ENCODE data around the gene GABARAPL2.
A peak's percentile ranks its signal among the peaks of the same experiment; 100 is the strongest.

Gene GABARAPL2

DNA sequence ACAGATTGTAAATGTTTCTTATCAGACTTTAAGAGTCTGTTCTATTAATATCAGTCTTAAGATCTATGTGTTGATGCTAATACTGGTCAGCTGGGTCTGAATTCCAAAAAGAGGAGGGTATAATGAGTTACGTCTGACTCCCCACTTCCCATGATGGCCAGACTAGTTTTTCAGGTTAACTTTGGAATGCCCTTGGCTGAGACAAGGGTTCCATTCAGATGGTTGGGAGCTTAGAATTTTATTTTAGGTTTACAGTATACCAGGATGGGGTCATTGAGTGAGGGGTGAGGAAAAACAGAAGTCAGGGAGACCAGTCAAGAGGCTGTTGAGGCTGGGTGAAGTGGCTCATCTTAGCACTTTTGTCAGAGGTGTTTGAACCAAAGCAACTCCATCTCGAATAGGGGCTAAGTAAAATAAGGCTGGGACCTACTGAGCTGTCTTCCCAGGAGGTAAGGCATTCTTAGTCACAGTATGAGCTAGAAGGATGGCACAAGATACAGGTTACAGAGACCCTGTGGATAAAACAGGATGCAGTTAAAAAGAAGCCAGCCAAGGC, 7.3 kb upstream of the GABARAPL2 start:
- no peak for TF ChIP-seq CTCF (IDR thresholded peaks at IDR 0.05; ENCODE audit: unreplicated experiment in 3 of 3)
- H3K27me3 Mint-ChIP-seq (ENCODE audit: low read depth): no peaks in the 10 kb centered on the region
- peaks cover 22% of the 10 kb centered on the region for H3K4me1 Mint-ChIP-seq
- H3K27ac Mint-ChIP-seq: peak overlapping the region in 2 of 3 experiments; percentile 72 to 87
- H3K36me3 Mint-ChIP-seq (ENCODE audit: low read depth): no peaks in the 10 kb centered on the region
- H3K4me3 Mint-ChIP-seq: no peak overlapping the region
- no peaks in the 10 kb centered on the region for H3K9me3 Mint-ChIP-seq

DNA sequence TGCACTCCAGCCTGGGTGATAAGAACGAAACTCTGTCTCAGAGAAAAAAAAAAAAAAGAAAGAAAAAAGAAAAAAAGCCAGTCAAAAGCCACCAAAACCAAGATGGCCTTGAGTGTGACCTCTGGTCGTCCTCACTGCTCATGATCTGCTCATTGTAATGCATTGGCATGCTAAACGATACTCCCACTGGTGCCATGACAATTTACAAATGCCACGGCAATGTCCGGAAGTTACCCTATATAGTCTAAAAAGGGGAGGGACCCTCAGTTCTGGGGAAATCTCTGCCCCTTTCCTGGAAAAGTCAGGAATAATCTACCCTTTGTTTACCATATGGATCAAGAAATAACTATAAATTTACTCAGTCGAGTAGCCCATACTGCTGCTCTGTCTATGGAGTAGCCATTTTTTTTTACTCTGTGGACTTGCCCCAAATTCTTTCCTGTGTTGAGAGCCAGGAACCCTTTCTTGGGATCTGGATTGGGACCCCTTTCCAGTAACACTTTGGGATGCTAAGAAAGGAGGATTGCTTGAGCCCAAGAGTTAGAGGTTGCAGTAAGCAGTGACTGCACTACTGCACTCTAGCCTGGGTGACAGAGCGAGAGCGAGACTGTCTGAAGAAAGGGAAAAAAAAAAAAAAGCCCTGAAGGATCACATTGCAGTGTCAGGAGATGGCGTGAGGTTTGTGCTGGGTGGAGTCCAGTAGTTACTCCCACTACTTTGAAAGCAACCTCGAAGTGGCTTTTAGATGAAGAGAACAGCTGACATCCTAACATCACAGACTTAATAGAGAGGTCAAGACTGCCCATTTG, 6.4 kb upstream of the GABARAPL2 start:
- TF ChIP-seq CTCF (IDR thresholded peaks at IDR 0.05; ENCODE audit: unreplicated experiment in 3 of 3): no peak
- Mint-ChIP-seq H3K27me3 (ENCODE audit: low read depth) (no peaks in the 10 kb centered on the region), H3K27ac (peak overlapping the region; percentile 80 to 90 (median 87)), H3K4me3 (peak overlapping the region; percentile 42 to 69 (median 48)), H3K4me1 (peaks cover 22% of the 10 kb centered on the region), H3K36me3 (ENCODE audit: low read depth) (no peaks in the 10 kb centered on the region), H3K9me3 (no peaks in the 10 kb centered on the region)

- H3K36me3 Mint-ChIP-seq (ENCODE audit: low read depth): peaks cover 20% of the 10 kb centered on the region
- no peak for TF ChIP-seq CTCF (IDR thresholded peaks at IDR 0.05; ENCODE audit: unreplicated experiment in 3 of 3)
- peak overlapping the region; percentile 96 to 100 (median 98) for H3K4me3 Mint-ChIP-seq
- H3K27ac Mint-ChIP-seq: peak overlapping the region; percentile 37 to 93 (median 88)
- H3K4me1 Mint-ChIP-seq: peaks cover 16% of the 10 kb centered on the region
- no peaks in the 10 kb centered on the region for H3K27me3 Mint-ChIP-seq (ENCODE audit: low read depth)
- no peaks in the 10 kb centered on the region for H3K9me3 Mint-ChIP-seq
Measured at GRCh38 chr16:75565640-75566039, 539 bp upstream of the GABARAPL2 start.

DNA sequence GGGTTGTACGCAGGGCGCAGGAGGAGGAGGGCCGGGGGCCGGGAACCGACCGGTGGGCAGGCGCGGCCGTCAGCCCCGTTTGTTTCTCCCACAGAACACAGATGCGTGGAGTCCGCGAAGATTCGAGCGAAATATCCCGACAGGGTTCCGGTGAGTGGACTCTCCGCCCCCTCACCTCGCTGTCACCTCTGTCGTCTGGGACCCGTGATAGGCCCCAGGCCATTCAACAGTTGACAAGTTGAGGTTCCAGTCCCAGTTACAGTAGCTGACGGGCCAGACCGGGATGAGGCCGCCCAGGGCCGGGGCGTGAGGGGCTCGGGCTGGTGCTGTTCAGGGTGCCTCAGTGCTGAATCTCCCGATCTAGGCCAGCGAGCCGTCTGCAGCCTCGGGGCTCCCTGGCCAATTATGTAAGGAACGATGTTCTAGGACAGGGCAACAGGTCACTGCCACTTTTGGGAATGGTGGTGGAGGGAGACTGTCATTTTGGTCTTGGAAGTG, 628 bp downstream of the GABARAPL2 start:
- Mint-ChIP-seq H3K9me3 (no peaks in the 10 kb centered on the region), H3K4me1 (peaks cover 16% of the 10 kb centered on the region), H3K4me3 (peak overlapping the region; percentile 96 to 100 (median 98)), H3K36me3 (ENCODE audit: low read depth) (peaks cover 27% of the 10 kb centered on the region), H3K27ac (peak overlapping the region in 2 of 3 experiments; percentile 43 to 61), H3K27me3 (ENCODE audit: low read depth) (no peaks in the 10 kb centered on the region)
- no peak for TF ChIP-seq CTCF (IDR thresholded peaks at IDR 0.05; ENCODE audit: unreplicated experiment in 3 of 3)

DNA sequence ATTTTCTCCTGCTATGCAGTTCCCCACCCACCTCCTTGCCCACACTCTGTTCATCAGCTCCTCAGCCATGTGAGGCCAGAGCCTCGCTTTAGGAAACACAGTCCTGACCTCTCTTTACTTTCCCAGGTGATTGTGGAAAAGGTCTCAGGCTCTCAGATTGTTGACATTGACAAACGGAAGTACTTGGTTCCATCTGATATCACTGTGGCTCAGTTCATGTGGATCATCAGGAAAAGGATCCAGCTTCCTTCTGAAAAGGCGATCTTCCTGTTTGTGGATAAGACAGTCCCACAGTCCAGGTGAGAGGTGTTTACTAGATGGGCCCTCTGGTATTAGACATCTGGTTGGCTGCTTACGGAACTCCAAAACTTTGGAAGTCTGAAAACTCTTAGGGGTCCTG, 1.7 kb downstream of the GABARAPL2 start:
- no peak overlapping the region for H3K27ac Mint-ChIP-seq
- no peaks in the 10 kb centered on the region for H3K27me3 Mint-ChIP-seq (ENCODE audit: low read depth)
- peaks cover 35% of the 10 kb centered on the region for H3K36me3 Mint-ChIP-seq (ENCODE audit: low read depth)
- no peaks in the 10 kb centered on the region for H3K9me3 Mint-ChIP-seq
- H3K4me3 Mint-ChIP-seq: peak overlapping the region; percentile 96 to 100 (median 98)
- no peak for TF ChIP-seq CTCF (IDR thresholded peaks at IDR 0.05; ENCODE audit: unreplicated experiment in 3 of 3)
- H3K4me1 Mint-ChIP-seq: peaks cover 16% of the 10 kb centered on the region

All from nephron (organoid).